ENCODE measurements around the gene HLA-E. TPM values are rescaled to one million over a fixed set of nuclear protein-coding genes. Genes with fewer than 3 reads are reported as not detected.
"Not testable (repeated sequence)": the region's sequence is repeated elsewhere in the genome, so short reads cannot be mapped to it uniquely, and the experiment has no call there.

Gene HLA-E
- total RNA-seq, 6 donors from 2014 or later = 553 to 1,296 (median 975) TPM

GRCh38 chr6:30487926-30488325 lies 1.4 kb upstream of the HLA-E start:
- 67 to 72% methylated on average over 9 of the region's 9 CpGs for WGBS, 2 donors
- TF ChIP-seq POLR2AphosphoS5 (IDR thresholded peaks at IDR 0.05) = no peak
- H3K4me3 ChIP-seq = no peak overlapping the region

DNA sequence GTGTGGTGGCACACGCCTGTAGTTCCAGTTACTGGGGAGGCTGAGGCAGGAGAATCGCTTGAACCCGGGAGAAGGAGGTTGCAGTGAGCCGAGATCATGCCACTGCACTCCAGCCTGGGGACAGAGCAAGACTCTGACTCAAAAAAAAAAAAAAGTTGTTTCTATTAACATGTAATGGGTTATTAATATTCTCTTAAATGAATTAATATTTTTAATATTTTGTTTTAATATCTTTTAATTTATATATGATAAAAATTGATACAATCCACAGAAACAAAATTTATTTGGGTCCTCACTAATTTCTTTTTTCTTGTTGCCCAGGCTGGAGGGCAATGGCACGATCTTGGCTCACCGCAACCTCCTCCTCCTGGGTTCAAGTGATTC lies 620 bp upstream of the HLA-E start:
- Histone ChIP-seq H3K4me3 (peak overlapping the region in 3 of 4 donors; percentile 73 to 90 (median 76)), H3K36me3 (peaks cover 25 to 36% (median 35%) of the 10 kb centered on the region in 4 donors), H3K27ac (peak overlapping the region; percentile 98 to 100 (median 98)), H3K4me1 (peaks cover 27 to 35% (median 33%) of the 10 kb centered on the region in 4 donors)
- H3K9me3 ChIP-seq; ATAC-seq (ENCODE audit: low FRiP score in 2 of 2); DNase-seq; H3K27me3 ChIP-seq: not testable (repeated sequence)
- WGBS, 2 donors = 90 to 91% methylated on average over 6 of the region's 6 CpGs

More at GRCh38 chr6:30487926-30488325, 1.4 kb upstream of the HLA-E start:
- Histone ChIP-seq H3K4me1 (peaks cover 23 to 29% (median 27%) of the 10 kb centered on the region in 4 donors), H3K27me3 (no peaks in the 10 kb centered on the region), H3K36me3 (peaks cover 21 to 28% (median 28%) of the 10 kb centered on the region in 4 donors), H3K9me3 (no peaks in the 10 kb centered on the region), H3K27ac (peak overlapping the region in 1 of 4 donors; percentile 98)
- ATAC-seq (ENCODE audit: low FRiP score in 2 of 2) (no peak), DNase-seq (no peak)

DNA sequence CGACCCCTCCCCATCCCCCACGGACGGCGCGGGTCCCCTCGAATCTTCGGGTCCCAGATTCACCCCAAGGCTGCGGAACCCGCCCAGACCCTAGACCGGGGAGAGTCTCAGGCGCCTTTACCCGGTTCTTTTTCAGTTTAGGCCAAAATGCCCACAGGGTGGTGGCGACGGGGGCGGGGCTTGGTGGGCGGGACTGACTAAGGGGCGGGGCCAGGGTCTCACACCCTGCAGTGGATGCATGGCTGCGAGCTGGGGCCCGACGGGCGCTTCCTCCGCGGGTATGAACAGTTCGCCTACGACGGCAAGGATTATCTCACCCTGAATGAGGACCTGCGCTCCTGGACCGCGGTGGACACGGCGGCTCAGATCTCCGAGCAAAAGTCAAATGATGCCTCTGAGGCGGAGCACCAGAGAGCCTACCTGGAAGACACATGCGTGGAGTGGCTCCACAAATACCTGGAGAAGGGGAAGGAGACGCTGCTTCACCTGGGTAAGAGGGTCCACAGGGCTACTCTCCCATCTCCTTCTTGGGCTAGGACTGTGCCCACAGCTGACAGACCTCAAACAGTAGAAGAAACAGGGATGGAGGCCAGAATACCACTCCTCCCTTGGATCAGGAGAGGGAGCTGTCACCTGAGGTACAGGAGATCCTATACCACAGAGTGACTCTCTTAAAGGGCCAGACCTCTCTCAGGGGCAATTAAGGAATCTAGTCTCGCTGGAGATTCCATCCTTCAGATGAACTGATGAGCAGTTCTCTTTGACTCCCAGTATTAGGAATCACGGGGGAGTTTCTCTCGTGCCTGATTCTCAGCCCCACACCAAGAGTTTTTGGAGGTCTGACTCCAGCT lies 942 bp downstream of the HLA-E start:
- no peaks in the 10 kb centered on the region for H3K9me3 ChIP-seq
- peaks cover 38 to 46% (median 43%) of the 10 kb centered on the region in 4 donors for H3K4me1 ChIP-seq
- TF ChIP-seq CTCF (IDR thresholded peaks at IDR 0.05) = no peak
- TF ChIP-seq EP300 (IDR thresholded peaks at IDR 0.05) = no peak
- TF ChIP-seq POLR2AphosphoS5 (IDR thresholded peaks at IDR 0.05) = peak in 1 of 2 donors; percentile 17
- TF ChIP-seq POLR2A (IDR thresholded peaks at IDR 0.05) = no peak
- peaks cover 28 to 44% (median 38%) of the 10 kb centered on the region in 4 donors for H3K36me3 ChIP-seq
- peak; percentile 85 to 94 for DNase-seq
- ATAC-seq (ENCODE audit: low FRiP score in 2 of 2) = peak; percentile 91 to 92
- WGBS, 2 donors = 7 to 39% methylated on average over 4 to 27 of the region's 38 CpGs
- peak overlapping the region; percentile 98 to 100 (median 98) for H3K27ac ChIP-seq
- no peaks in the 10 kb centered on the region for H3K27me3 ChIP-seq
- H3K4me3 ChIP-seq = peak overlapping the region; percentile 73 to 90 (median 82)

GRCh38 chr6:30491291-30491953 lies 2.1 kb downstream of the HLA-E start:
- Histone ChIP-seq H3K4me3 (peak overlapping the region; percentile 73 to 90 (median 82)), H3K36me3 (peaks cover 28 to 44% (median 38%) of the 10 kb centered on the region in 4 donors), H3K4me1 (peaks cover 46 to 55% (median 49%) of the 10 kb centered on the region in 4 donors), H3K27ac (peak overlapping the region; percentile 98 to 100 (median 98))
- WGBS, 2 donors = 48 to 64% methylated on average over 6 to 14 of the region's 14 CpGs
- not testable (repeated sequence) for DNase-seq; H3K9me3 ChIP-seq; H3K27me3 ChIP-seq; ATAC-seq (ENCODE audit: low FRiP score in 2 of 2)

- ATAC-seq (ENCODE audit: low FRiP score in 2 of 2) (no peak), DNase-seq (no peak)
- Histone ChIP-seq H3K27me3 (no peaks in the 10 kb centered on the region), H3K9me3 (no peaks in the 10 kb centered on the region), H3K4me3 (peak overlapping the region; percentile 73 to 90 (median 82)), H3K4me1 (peaks cover 51 to 62% (median 54%) of the 10 kb centered on the region in 4 donors), H3K36me3 (peaks cover 28 to 44% (median 38%) of the 10 kb centered on the region in 4 donors), H3K27ac (peak overlapping the region; percentile 98 to 100 (median 98))
- WGBS, 2 donors = 63 to 64% methylated on average over 16 of the region's 16 CpGs
- TF ChIP-seq CTCF (IDR thresholded peaks at IDR 0.05) (no peak), EP300 (IDR thresholded peaks at IDR 0.05) (no peak), POLR2AphosphoS5 (IDR thresholded peaks at IDR 0.05) (peak in 1 of 2 donors; percentile 8), POLR2A (IDR thresholded peaks at IDR 0.05) (no peak)
Observed at GRCh38 chr6:30491991-30492952, 3.0 kb downstream of the HLA-E start.

All from upper lobe of left lung (tissue), 6 donors.